GM19025 (cell line): ENCODE measurements around the gene KIFC3.
"Not testable (repeated sequence)": the region's sequence is repeated elsewhere in the genome, so short reads cannot be mapped to it uniquely, and the experiment has no call there.

ENCODE experiments used
- ATAC-seq: cut with Tn5 transposase; IDR thresholded peaks from one replicate; pipeline ENCODE4 v1.9.1; 2021; ENCODE audit warnings: mild to moderate bottlenecking, low read depth, moderate library complexity; ENCODE audit not compliant: unreplicated experiment

Gene KIFC3

GRCh38 chr16:57807252-57807967 is 5.1 kb upstream of the KIFC3 start:
- ATAC-seq = no peak

- no peak for ATAC-seq
Observed at GRCh38 chr16:57805176-57805575, 2.9 kb upstream of the KIFC3 start.

GRCh38 chr16:57804111-57804837 is 2.0 kb upstream of the KIFC3 start:
- ATAC-seq = no peak

GRCh38 chr16:57803134-57803990 is 1.1 kb upstream of the KIFC3 start:
- no peak for ATAC-seq

GRCh38 chr16:57801809-57802340 is 416 bp downstream of the KIFC3 start:
- ATAC-seq = no peak

GRCh38 chr16:57801098-57801808 is 1.0 kb downstream of the KIFC3 start:
- no peak for ATAC-seq

GRCh38 chr16:57800200-57801097 is 1.8 kb downstream of the KIFC3 start:
- no peak for ATAC-seq

GRCh38 chr16:57799600-57800199 is 2.6 kb downstream of the KIFC3 start:
- ATAC-seq = no peak

GRCh38 chr16:57798953-57799599 is 3.2 kb downstream of the KIFC3 start:
- no peak for ATAC-seq

- no peak for ATAC-seq
Observed at GRCh38 chr16:57798267-57798810, 4.0 kb downstream of the KIFC3 start.

- no peak for ATAC-seq
Observed at GRCh38 chr16:57797526-57798266, 4.6 kb downstream of the KIFC3 start.

- ATAC-seq = no peak
Observed at GRCh38 chr16:57797216-57797525, 5.1 kb downstream of the KIFC3 start.

- ATAC-seq = not testable (repeated sequence)
Observed at GRCh38 chr16:57796014-57796413, 6.3 kb downstream of the KIFC3 start.

GRCh38 chr16:57795431-57795878 is 6.8 kb downstream of the KIFC3 start:
- no peak for ATAC-seq

- ATAC-seq = no peak
Observed at GRCh38 chr16:57794849-57795430, 7.4 kb downstream of the KIFC3 start.

GRCh38 chr16:57791893-57792461 is 10.3 kb downstream of the KIFC3 start:
- no peak for ATAC-seq
